Esophagus (tissue), 2 donors: ENCODE data around the gene MACROD2. TPM values are rescaled to one million over a fixed set of nuclear protein-coding genes. Genes with fewer than 3 reads are reported as not detected.

ENCODE experiments used
- H3K27ac ChIP-seq, 2 donors: one replicate each; pipeline ENCODE4 v1.5.1; 2013; ENCODE audit warnings: low read depth in 2 of 2, mild to moderate bottlenecking in 2 of 2, inconsistent platforms in 1 of 2, low read length in 1 of 2, moderate library complexity in 1 of 2
- H3K27me3 ChIP-seq, 2 donors: one replicate each; pipeline ENCODE4 v1.6.1; 2013; ENCODE audit warnings: low read length in 2 of 2, control low read depth in 1 of 2, mild to moderate bottlenecking in 1 of 2; ENCODE audit not compliant: insufficient read depth in 2 of 2, control insufficient read depth in 1 of 2
- H3K36me3 ChIP-seq, 2 donors: one replicate each; pipeline ENCODE4 v1.6.1; 2013; ENCODE audit warnings: low read length in 1 of 2; ENCODE audit not compliant: control insufficient read depth in 2 of 2, insufficient read depth in 2 of 2
- H3K4me1 ChIP-seq, 2 donors: one replicate each; pipeline ENCODE4 v1.6.1; 2013; ENCODE audit warnings: low read length in 1 of 2; ENCODE audit not compliant: control insufficient read depth in 2 of 2, insufficient read depth in 2 of 2
- H3K4me3 ChIP-seq, 2 donors: one replicate each; pipeline ENCODE4 v1.5.1; 2013; ENCODE audit warnings: low read length in 2 of 2, mild to moderate bottlenecking in 2 of 2, low read depth in 1 of 2, moderate library complexity in 1 of 2
- H3K9me3 ChIP-seq, 2 donors: one replicate each; pipeline ENCODE4 v1.6.1; 2013; ENCODE audit warnings: mild to moderate bottlenecking in 2 of 2, low read depth in 1 of 2, low read length in 1 of 2, moderate library complexity in 1 of 2; ENCODE audit not compliant: control insufficient read depth in 2 of 2, insufficient read depth in 1 of 2
- WGBS, 2 donors: extraction: QIAGEN DNeasy Blood & Tissue Kit; methylation state at CpG; one replicate each; pipeline ENCODE4 v1.1.7; 2013; 5-methylcytosine and 5-hydroxymethylcytosine counted together
- polyA plus RNA-seq, 2 donors: library from polyadenylated mRNA; stranded (reverse); fragments of 200-250 nt; gene quantifications; one replicate each; pipeline ENCODE4 v1.2.3, GENCODE V29; 2013
- donor health status: healthy with polysubstance abuse.
- donor health status: Bipolar disorder and iron deficiency.

The MACROD2 gene
- polyA plus RNA-seq, 2 donors: 0.64 to 1.9 TPM

- Histone ChIP-seq H3K4me3 (no peak overlapping the region), H3K4me1 (no peaks in the 10 kb centered on the region), H3K27me3 (no peaks in the 10 kb centered on the region), H3K36me3 (no peaks in the 10 kb centered on the region), H3K27ac (no peak overlapping the region), H3K9me3 (no peaks in the 10 kb centered on the region)
- WGBS, 2 donors: 91 to 94% methylated on average over 3 of the region's 3 CpGs
Measured at GRCh38 chr20:14599613-14600012, 604.3 kb downstream of the MACROD2 start.

GRCh38 chr20:14600527-14600926 is 605.2 kb downstream of the MACROD2 start:
- H3K9me3 ChIP-seq: no peaks in the 10 kb centered on the region

GRCh38 chr20:14604143-14604542 is 608.8 kb downstream of the MACROD2 start:
- Histone ChIP-seq H3K27ac (no peak overlapping the region), H3K9me3 (no peaks in the 10 kb centered on the region), H3K4me1 (no peaks in the 10 kb centered on the region), H3K4me3 (no peak overlapping the region), H3K27me3 (no peaks in the 10 kb centered on the region), H3K36me3 (no peaks in the 10 kb centered on the region)
- WGBS, 2 donors: 89 to 94% methylated on average over 1 of the region's 1 CpG

More at GRCh38 chr20:14600527-14600926, 605.2 kb downstream of the MACROD2 start:
- 70 to 77% methylated on average over 2 of the region's 2 CpGs for WGBS, 2 donors
- no peaks in the 10 kb centered on the region for H3K27me3 ChIP-seq
- no peaks in the 10 kb centered on the region for H3K4me1 ChIP-seq
- no peak overlapping the region for H3K4me3 ChIP-seq
- no peak overlapping the region for H3K27ac ChIP-seq
- no peaks in the 10 kb centered on the region for H3K36me3 ChIP-seq

GRCh38 chr20:14609328-14610221 is 614.3 kb downstream of the MACROD2 start:
- Histone ChIP-seq H3K9me3 (no peaks in the 10 kb centered on the region), H3K27ac (no peak overlapping the region), H3K27me3 (no peaks in the 10 kb centered on the region), H3K4me1 (no peaks in the 10 kb centered on the region), H3K4me3 (no peak overlapping the region), H3K36me3 (no peaks in the 10 kb centered on the region)
- 86 to 87% methylated on average over 4 of the region's 4 CpGs for WGBS, 2 donors

- no peak overlapping the region for H3K4me3 ChIP-seq
- H3K27me3 ChIP-seq: no peaks in the 10 kb centered on the region
- no peaks in the 10 kb centered on the region for H3K4me1 ChIP-seq
- no peaks in the 10 kb centered on the region for H3K36me3 ChIP-seq
- WGBS, 2 donors: 76 to 83% methylated on average over 2 of the region's 2 CpGs
- H3K9me3 ChIP-seq: no peaks in the 10 kb centered on the region
- no peak overlapping the region for H3K27ac ChIP-seq
Measured at GRCh38 chr20:14611479-14611878, 616.2 kb downstream of the MACROD2 start.

- Histone ChIP-seq H3K27me3 (no peaks in the 10 kb centered on the region), H3K4me3 (no peak overlapping the region), H3K36me3 (no peaks in the 10 kb centered on the region), H3K4me1 (no peaks in the 10 kb centered on the region), H3K9me3 (no peaks in the 10 kb centered on the region), H3K27ac (no peak overlapping the region)
- 78 to 83% methylated on average over 1 of the region's 1 CpG for WGBS, 2 donors
Measured at GRCh38 chr20:14612391-14612790, 617.1 kb downstream of the MACROD2 start.

GRCh38 chr20:14616003-14616402 is 620.7 kb downstream of the MACROD2 start:
- H3K4me3 ChIP-seq: no peak overlapping the region
- H3K4me1 ChIP-seq: no peaks in the 10 kb centered on the region
- no peak overlapping the region for H3K27ac ChIP-seq
- 49 to 71% methylated on average over 3 of the region's 3 CpGs for WGBS, 2 donors
- H3K36me3 ChIP-seq: no peaks in the 10 kb centered on the region
- H3K9me3 ChIP-seq: no peaks in the 10 kb centered on the region
- H3K27me3 ChIP-seq: no peaks in the 10 kb centered on the region

GRCh38 chr20:14617123-14617522 is 621.8 kb downstream of the MACROD2 start:
- no peaks in the 10 kb centered on the region for H3K36me3 ChIP-seq
- H3K27me3 ChIP-seq: no peaks in the 10 kb centered on the region
- H3K4me3 ChIP-seq: no peak overlapping the region
- no peaks in the 10 kb centered on the region for H3K4me1 ChIP-seq
- H3K27ac ChIP-seq: no peak overlapping the region
- H3K9me3 ChIP-seq: no peaks in the 10 kb centered on the region
- WGBS, 2 donors: 46 to 67% methylated on average over 2 of the region's 2 CpGs

GRCh38 chr20:14619411-14619810 is 624.1 kb downstream of the MACROD2 start:
- Histone ChIP-seq H3K36me3 (no peaks in the 10 kb centered on the region), H3K27ac (no peak overlapping the region), H3K9me3 (no peaks in the 10 kb centered on the region), H3K4me1 (no peaks in the 10 kb centered on the region), H3K4me3 (no peak overlapping the region), H3K27me3 (no peaks in the 10 kb centered on the region)
- whole genome bisulfite sequencing, 2 donors: 94% methylated on average over 1 of the region's 1 CpG

- H3K9me3 ChIP-seq: no peaks in the 10 kb centered on the region
- H3K4me1 ChIP-seq: no peaks in the 10 kb centered on the region
- H3K27ac ChIP-seq: no peak overlapping the region
- WGBS, 2 donors: 60 to 64% methylated on average over 2 of the region's 2 CpGs
- no peak overlapping the region for H3K4me3 ChIP-seq
- no peaks in the 10 kb centered on the region for H3K36me3 ChIP-seq
- no peaks in the 10 kb centered on the region for H3K27me3 ChIP-seq
Measured at GRCh38 chr20:14622796-14623195, 627.5 kb downstream of the MACROD2 start.
